H1 (cell line): ENCODE data around the gene HIBCH. TPM values are rescaled to one million over a fixed set of nuclear protein-coding genes. Genes with fewer than 3 reads are reported as not detected.
"Not testable (repeated sequence)": the region's sequence is repeated elsewhere in the genome, so short reads cannot be mapped to it uniquely, and the experiment has no call there.

Experiments used
- CTCF ChIA-PET: fragments of 300-600 bp; sonication (Branson Sonifier 250); formaldehyde crosslinking; loops from one replicate; lab custom pipeline; 2021; ENCODE audit not compliant: partially characterized antibody; lab: Charles Lee
- POLR2A ChIA-PET: fragments of 300-600 bp; sonication (Branson Sonifier 250); formaldehyde crosslinking; loops from one replicate; lab custom pipeline; 2021; ENCODE audit warnings: inconsistent platforms; ENCODE audit not compliant: partially characterized antibody; lab: Charles Lee
- DNase-seq, 2 experiments: peaks; one replicate each; pipeline versions ENCODE4 v3.0.0 to v3.0.0-alpha.2; 2010 to 2022; ENCODE audit warnings: low spot score in 2 of 2, low read depth in 1 of 2, mixed read lengths in 1 of 2
- FAIRE-seq: peaks from 2 replicates; lab custom pipeline; 2011; peaks lifted over from hg19 to GRCh38; lab: Jason Lieb, UNC
- H2AFZ ChIP-seq: 2 replicates; pipeline ENCODE4 v1.8.1; 2012; ENCODE audit warnings: low read length, inconsistent platforms
- H2AK5ac ChIP-seq: 2 replicates; pipeline ENCODE4 v1.6.1; 2013; ENCODE audit warnings: low read depth, low read length
- H2BK120ac ChIP-seq: replicated peaks from 2 replicates; pipeline ENCODE3; 2013; ENCODE audit warnings: low read depth, low read length, inconsistent platforms
- H2BK12ac ChIP-seq: 2 replicates; pipeline ENCODE4 v1.6.1; 2013; ENCODE audit warnings: low read depth, low read length
- H2BK15ac ChIP-seq: 2 replicates; pipeline ENCODE4 v1.6.1; 2013; ENCODE audit warnings: low read length
- H2BK20ac ChIP-seq: 2 replicates; pipeline ENCODE4 v1.6.1; 2013; ENCODE audit warnings: low read length
- H2BK5ac ChIP-seq: 2 replicates; pipeline ENCODE4 v1.6.1; 2013; ENCODE audit warnings: low read depth, low read length
- H3K14ac ChIP-seq: 2 replicates; pipeline ENCODE4 v1.6.1; 2013; ENCODE audit warnings: inconsistent platforms; ENCODE audit not compliant: insufficient read length
- H3K18ac ChIP-seq: 2 replicates; pipeline ENCODE4 v1.6.1; 2013; ENCODE audit warnings: low read length; ENCODE audit errors: extremely low read depth
- H3K23ac ChIP-seq: 2 replicates; pipeline ENCODE4 v1.6.1; 2013; ENCODE audit warnings: inconsistent platforms; ENCODE audit not compliant: insufficient read length
- H3K23me2 ChIP-seq: 2 replicates; pipeline ENCODE4 v1.6.1; 2013; ENCODE audit warnings: low read depth, low read length
- H3K27ac ChIP-seq: 2 replicates; pipeline ENCODE4 v1.6.1; 2011; ENCODE audit warnings: low read depth, low read length, inconsistent platforms
- H3K27me3 ChIP-seq, 4 experiments: replicated peaks in 1 of 4; 1 replicate in 1 of 4; 2 replicates in 3 of 4; pipeline versions ENCODE4 v1.6.1 to v1.8.1; 2011 to 2013; ENCODE audit warnings: low read length in 3 of 4, mild to moderate bottlenecking in 3 of 4, inconsistent platforms in 2 of 4, mixed read lengths in 2 of 4, moderate library complexity in 1 of 4; ENCODE audit not compliant: control insufficient read depth in 3 of 4, insufficient read depth in 3 of 4; ENCODE audit errors: extremely low read depth in 1 of 4
- H3K36me3 ChIP-seq, 4 experiments: 2 replicates each; pipeline versions ENCODE4 v1.6.1 to v1.8.1; 2011 to 2013; ENCODE audit warnings: mild to moderate bottlenecking in 4 of 4, low read length in 3 of 4, moderate library complexity in 2 of 4, control low read depth in 1 of 4, inconsistent platforms in 1 of 4; ENCODE audit not compliant: insufficient read depth in 4 of 4, control insufficient read depth in 2 of 4
- H3K4ac ChIP-seq: replicated peaks from 2 replicates; pipeline ENCODE3; 2013; ENCODE audit warnings: low read length, low read depth, mixed read lengths, inconsistent platforms; ENCODE audit not compliant: insufficient read length
- H3K4me1 ChIP-seq, 4 experiments: replicated peaks in 1 of 4; 1 replicate in 1 of 4; 2 replicates in 3 of 4; pipeline versions ENCODE4 v1.6.1 to v1.8.1; 2011 to 2013; ENCODE audit warnings: low read length in 3 of 4, inconsistent platforms in 2 of 4, mixed read lengths in 1 of 4; ENCODE audit not compliant: insufficient read depth in 4 of 4, control insufficient read depth in 3 of 4
- H3K4me2 ChIP-seq, 2 experiments: 2 replicates each; pipeline versions ENCODE4 v1.6.1 to v1.8.1; 2011 to 2013; ENCODE audit warnings: low read depth in 2 of 2, low read length in 2 of 2, control low read depth in 1 of 2, inconsistent platforms in 1 of 2, mild to moderate bottlenecking in 1 of 2; ENCODE audit not compliant: insufficient read depth in 1 of 2
- H3K4me3 ChIP-seq, 4 experiments: fragments of 200-600, 300-600 bp in 1 of 4; sonication (generic), shearing (Covaris generic), sonication (Bioruptor Twin) in 1 of 4; 2 replicates each; pipeline versions ENCODE4 v1.5.1 to v1.8.1; 2011 to 2016; ENCODE audit warnings: low read length in 4 of 4, low read depth in 3 of 4, control low read depth in 2 of 4, inconsistent platforms in 2 of 4, mild to moderate bottlenecking in 2 of 4, mixed read lengths in 1 of 4, moderate library complexity in 1 of 4; ENCODE audit not compliant: insufficient read depth in 2 of 4; ENCODE audit errors: extremely low read depth in 1 of 4
- H3K56ac ChIP-seq: replicated peaks from 2 replicates; pipeline ENCODE3; 2013; ENCODE audit warnings: low read depth, mild to moderate bottlenecking, mixed read lengths, low read length, inconsistent platforms; ENCODE audit not compliant: insufficient read length
- H3K79me1 ChIP-seq: 2 replicates; pipeline ENCODE4 v1.6.1; 2013; ENCODE audit warnings: low read depth, low read length, control low read depth
- H3K79me2 ChIP-seq, 2 experiments: 2 replicates each; pipeline versions ENCODE4 v1.6.1 to v1.8.1; 2012 to 2013; ENCODE audit warnings: low read length in 2 of 2, mild to moderate bottlenecking in 2 of 2, inconsistent platforms in 1 of 2; ENCODE audit not compliant: insufficient read depth in 2 of 2, control insufficient read depth in 1 of 2
- H3K9ac ChIP-seq, 4 experiments: replicated peaks in 1 of 4; 1 replicate in 1 of 4; 2 replicates in 3 of 4; pipeline versions ENCODE4 v1.6.1 to v1.8.1; 2011 to 2013; ENCODE audit warnings: low read depth in 3 of 4, low read length in 3 of 4, control low read depth in 2 of 4, mild to moderate bottlenecking in 2 of 4, moderate library complexity in 2 of 4, inconsistent platforms in 1 of 4; ENCODE audit errors: extremely low read depth in 1 of 4
- H3K9me3 ChIP-seq, 2 experiments: 2 replicates each; pipeline versions ENCODE4 v1.6.1 to v1.8.1; 2012 to 2013; ENCODE audit warnings: mild to moderate bottlenecking in 2 of 2, moderate library complexity in 2 of 2, control low read depth in 1 of 2, inconsistent platforms in 1 of 2, low read depth in 1 of 2, low read length in 1 of 2, mixed read lengths in 1 of 2; ENCODE audit not compliant: insufficient read depth in 2 of 2
- H4K20me1 ChIP-seq, 2 experiments: replicated peaks in 1 of 2; 2 replicates each; pipeline versions ENCODE3 to v1.8.1; 2011 to 2013; ENCODE audit warnings: inconsistent platforms in 2 of 2, low read length in 2 of 2, mild to moderate bottlenecking in 1 of 2; ENCODE audit not compliant: insufficient read depth in 2 of 2, control insufficient read depth in 1 of 2
- H4K5ac ChIP-seq: 2 replicates; pipeline ENCODE4 v1.6.1; 2013; ENCODE audit warnings: low read length, low read depth, mixed read lengths, inconsistent platforms; ENCODE audit not compliant: insufficient read length
- H4K8ac ChIP-seq: 2 replicates; pipeline ENCODE4 v1.8.0; 2013; ENCODE audit warnings: mild to moderate bottlenecking, moderate library complexity, low read length, inconsistent platforms; ENCODE audit not compliant: insufficient read depth; ENCODE audit errors: extremely low read depth
- H4K91ac ChIP-seq: replicated peaks from 2 replicates; pipeline ENCODE3; 2013; ENCODE audit warnings: low read length, mixed read lengths, inconsistent platforms; ENCODE audit not compliant: insufficient read length
- SRF ChIP-seq: IDR thresholded peaks from 2 replicates; pipeline ENCODE4 v1.6.1; 2011; ENCODE audit warnings: mild to moderate bottlenecking, low read depth, low read length, moderate library complexity
- WGBS, 2 experiments: shearing (Covaris generic) in 1 of 2; methylation state at CpG; one replicate each; pipeline versions ENCODE4 v1.1.6 to v1.1.7; 2013 to 2015; ENCODE audit warnings: low lambda C conversion rate in 2 of 2, mixed read lengths in 2 of 2, inconsistent platforms in 1 of 2, low coverage in 1 of 2, missing lambda C conversion rate in 1 of 2; ENCODE audit not compliant: insufficient replicate concordance in 2 of 2, insufficient coverage in 1 of 2, insufficient read length in 1 of 2; ENCODE audit errors: extremely low coverage in 1 of 2, missing lambda C conversion rate in 1 of 2; 5-methylcytosine and 5-hydroxymethylcytosine counted together
- polyA plus RNA-seq, 7 experiments: library from polyadenylated mRNA; depleted of rRNA in 3 of 7; stranded (reverse) in 5 of 7; unstranded in 2 of 7; fragments of >200 nt in 5 of 7; fragments of 200-250 nt in 2 of 7; gene quantifications; 1 replicate in 5 of 7; 2 replicates in 1 of 7; 4 replicates in 1 of 7; pipeline versions ENCODE4 v1.2.1 to v1.2.3, GENCODE V29; 2011 to 2013; ENCODE audit warnings: missing spikeins in 2 of 7, mixed read lengths in 2 of 7
- total RNA-seq: library from RNA; stranded (reverse); fragmentation: NEBNext Ultra II Directional; extraction: Animal tissue kit (Norgen Biotek cat#: 25700); gene quantifications from 2 replicates; pipeline ENCODE4 v1.2.1, GENCODE V29; 2021

Gene HIBCH
- total and polyA plus RNA-seq, 2 of the 8 experiments (the other 6 are each of a cell fraction or from before 2014, with no cell fraction given), result 7.5 to 31.8 TPM

DNA sequence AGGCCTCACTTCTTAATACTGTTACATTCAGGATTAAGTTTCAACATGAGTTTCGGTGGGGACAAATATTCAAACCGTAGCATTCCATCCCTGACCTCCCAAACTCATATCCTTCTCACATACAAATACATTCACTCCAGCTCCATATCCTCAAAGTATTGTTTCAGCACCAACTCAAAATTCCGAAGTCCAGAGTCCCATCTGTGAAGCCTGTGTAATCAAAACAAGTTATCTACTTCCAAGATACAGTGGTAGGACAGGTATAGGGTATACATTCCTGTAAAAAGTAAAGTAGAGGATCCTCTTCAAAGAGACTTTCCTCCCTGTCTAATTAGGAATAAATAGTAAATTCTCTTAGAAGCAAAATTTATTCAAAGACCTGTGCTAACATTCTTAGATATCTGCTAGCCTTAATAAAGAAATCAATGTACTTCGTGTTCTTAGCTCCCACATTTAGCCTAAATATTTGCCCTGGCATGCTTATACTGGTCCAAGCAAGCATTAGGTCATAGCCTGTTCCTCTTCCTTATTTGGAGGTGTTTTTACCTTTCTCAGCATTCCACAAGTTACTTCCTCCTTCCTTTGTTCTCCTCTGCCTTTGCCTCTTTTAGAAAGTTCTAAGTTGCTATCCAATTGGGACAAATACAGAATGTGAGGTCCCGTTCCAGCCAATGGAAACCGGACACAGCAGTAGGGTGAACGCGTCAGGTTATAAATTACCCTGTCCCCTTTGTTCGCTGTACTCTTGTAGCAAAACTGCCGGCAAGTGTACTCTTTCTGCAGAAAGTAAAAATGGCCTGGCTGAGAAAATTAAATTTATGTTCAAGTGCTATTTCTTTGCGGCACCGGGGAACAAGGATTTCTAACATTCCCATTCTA is 40.1 kb downstream of the HIBCH start:
- H3K4me1 ChIP-seq, H4K5ac ChIP-seq, FAIRE-seq, H3K23me2 ChIP-seq, H2BK12ac ChIP-seq, H3K14ac ChIP-seq, H2BK15ac ChIP-seq, H2BK120ac ChIP-seq, H3K56ac ChIP-seq, H3K9me3 ChIP-seq, H3K27ac ChIP-seq, H2AFZ ChIP-seq, H3K79me2 ChIP-seq, H3K4ac ChIP-seq, H3K4me2 ChIP-seq, H4K91ac ChIP-seq, H3K9ac ChIP-seq, H3K27me3 ChIP-seq, H3K4me3 ChIP-seq, H3K23ac ChIP-seq, H2BK5ac ChIP-seq, H4K8ac ChIP-seq, H2AK5ac ChIP-seq, H4K20me1 ChIP-seq, H3K18ac ChIP-seq, DNase-seq, POLR2A ChIA-PET, H3K79me1 ChIP-seq, H2BK20ac ChIP-seq: not testable (repeated sequence)
- CTCF ChIA-PET, result interaction anchor here (0.7 to 1.4 kb wide), 3 partner anchors 9 to 29 kb away, joined by 3 to 5 read pairs (median 3); no protein-coding TSS in a partner anchor
- peak; percentile 40; the same call in 1 of the 2 replicates for TF ChIP-seq SRF
- peaks cover 0 to 13% (median 6%) of the 10 kb centered on the region in 4 experiments; a peak in 3 of 8 replicates for H3K36me3 ChIP-seq
- 87% methylated on average over 12 of the region's 12 CpGs; no CpG with 5 or more reads in 1 of the 2 experiments for WGBS, 2 experiments
